Psoas muscle (tissue), 8 donors: Measurements from ENCODE around the gene CNNM4. TPM values are rescaled to one million over a fixed set of nuclear protein-coding genes. Genes with fewer than 3 reads are reported as not detected.
A peak's percentile ranks its signal among the peaks of the same experiment; 100 is the strongest.

Experiments
- ATAC-seq, 4 donors: fragments of 200-7000 bp; cut with Tn5 transposase; one replicate each; pipeline ENCODE4 v1.9.1; 2020; ENCODE audit warnings: moderate library complexity in 3 of 4, mild to moderate bottlenecking in 2 of 4
- DNase-seq, 2 donors: peaks; one replicate each; pipeline ENCODE4 v3.0.0-alpha.2; 2020
- H3K27ac ChIP-seq: fragments of 200-600 bp; one replicate; pipeline ENCODE4 v1.8.0; 2022
- H3K27me3 ChIP-seq, 3 donors: fragments of 200-600 bp in 1 of 3; one replicate each; pipeline versions ENCODE4 v1.6.1 to v1.8.0; 2013 to 2022; ENCODE audit warnings: low read length in 2 of 3, mild to moderate bottlenecking in 2 of 3, moderate library complexity in 1 of 3; ENCODE audit not compliant: insufficient read depth in 3 of 3
- H3K36me3 ChIP-seq, 2 donors: fragments of 200-600 bp in 1 of 2; one replicate each; pipeline versions ENCODE4 v1.6.1 to v1.8.0; 2013 to 2022; ENCODE audit warnings: low read depth in 1 of 2, mild to moderate bottlenecking in 1 of 2, moderate library complexity in 1 of 2; ENCODE audit not compliant: insufficient read depth in 1 of 2
- H3K4me1 ChIP-seq: fragments of 200-600 bp; one replicate; pipeline ENCODE4 v1.8.0; 2022
- H3K4me3 ChIP-seq: fragments of 200-600 bp; one replicate; pipeline ENCODE4 v1.8.0; 2022; ENCODE audit warnings: mild to moderate bottlenecking
- H3K9me3 ChIP-seq: fragments of 200-600 bp; one replicate; pipeline ENCODE4 v1.8.0; 2022
- WGBS, 3 donors: extraction: QIAGEN DNeasy Blood & Tissue Kit; methylation state at CpG; one replicate each; pipeline versions ENCODE4 v1.1.6 to v1.1.7; 2013; 5-methylcytosine and 5-hydroxymethylcytosine counted together
- intact Hi-C, 2 donors: fragments of 100-400 bp; cut with DNase I; formaldehyde crosslinking; loops; one replicate each; pipeline versions ENCODE4 v1.11.0 to v1.14.2; 2022
- polyA plus RNA-seq, 3 donors: library from polyadenylated mRNA; stranded (reverse); fragments of 200-250 nt; gene quantifications; one replicate each; pipeline ENCODE4 v1.2.3, GENCODE V29; 2013
- total RNA-seq, 4 donors: library from RNA; stranded (reverse); fragmentation: NEBNext Ultra II Directional in 2 of 4; extraction: Animal tissue kit (Norgen Biotek cat#: 25700) in 2 of 4; gene quantifications; one replicate each; pipeline versions ENCODE4 v1.2.1 to v1.2.4, GENCODE V29; 2021 to 2023
- TF ChIP-seq, protein P1 (sequence below): fragments of 200-600 bp; IDR thresholded peaks from one replicate; pipeline ENCODE4 v1.8.0; 2022; ENCODE audit warnings: antibody characterized with exemption
- donor health status: healthy with polysubstance abuse.
- donor health status: DM: no; HTN: no; CAD: no; lungs with moderate emphysema.
- donor health status: Bipolar disorder and iron deficiency.
- donor health status: healthy.
- donor health status: DM: yes; HTN: yes; CAD: no.
- donor health status: DM: no; HTN: no; CAD: no.
- donor health status: DM: no; HTN: no; CAD: no.
- donor health status: DM: yes; HTN: yes; CAD: no.

The CNNM4 gene
- total and polyA plus RNA-seq, 7 donors = 2.7 to 28.8 (median 12.2) TPM

- Histone ChIP-seq H3K4me1 (peaks cover 10% of the 10 kb centered on the region), H3K9me3 (no peaks in the 10 kb centered on the region), H3K27me3 (no peaks in the 10 kb centered on the region), H3K4me3 (no peak overlapping the region), H3K27ac (no peak overlapping the region), H3K36me3 (peaks cover 0 to 57% of the 10 kb centered on the region in 2 donors)
- TF ChIP-seq, protein P1, sequence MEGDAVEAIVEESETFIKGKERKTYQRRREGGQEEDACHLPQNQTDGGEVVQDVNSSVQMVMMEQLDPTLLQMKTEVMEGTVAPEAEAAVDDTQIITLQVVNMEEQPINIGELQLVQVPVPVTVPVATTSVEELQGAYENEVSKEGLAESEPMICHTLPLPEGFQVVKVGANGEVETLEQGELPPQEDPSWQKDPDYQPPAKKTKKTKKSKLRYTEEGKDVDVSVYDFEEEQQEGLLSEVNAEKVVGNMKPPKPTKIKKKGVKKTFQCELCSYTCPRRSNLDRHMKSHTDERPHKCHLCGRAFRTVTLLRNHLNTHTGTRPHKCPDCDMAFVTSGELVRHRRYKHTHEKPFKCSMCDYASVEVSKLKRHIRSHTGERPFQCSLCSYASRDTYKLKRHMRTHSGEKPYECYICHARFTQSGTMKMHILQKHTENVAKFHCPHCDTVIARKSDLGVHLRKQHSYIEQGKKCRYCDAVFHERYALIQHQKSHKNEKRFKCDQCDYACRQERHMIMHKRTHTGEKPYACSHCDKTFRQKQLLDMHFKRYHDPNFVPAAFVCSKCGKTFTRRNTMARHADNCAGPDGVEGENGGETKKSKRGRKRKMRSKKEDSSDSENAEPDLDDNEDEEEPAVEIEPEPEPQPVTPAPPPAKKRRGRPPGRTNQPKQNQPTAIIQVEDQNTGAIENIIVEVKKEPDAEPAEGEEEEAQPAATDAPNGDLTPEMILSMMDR = no peak
- WGBS, 3 donors = 83 to 86% (median 83%) methylated on average over 21 to 23 of the region's 23 CpGs
- ATAC-seq (no peak), DNase-seq (peak in 1 of 2 donors; percentile 39)
- intact Hi-C loops = no loop called here
These were observed 38.3 kb downstream of the CNNM4 start for GRCh38 chr2:96798733-96799622.

GRCh38 chr2:96799623-96799935, 38.9 kb downstream of the CNNM4 start:
- 60 to 80% (median 65%) methylated on average over 8 of the region's 8 CpGs for whole genome bisulfite sequencing, 3 donors
- ATAC-seq (no peak), DNase-seq (peak in 1 of 2 donors; percentile 28)
- peaks cover 8% of the 10 kb centered on the region for H3K4me1 ChIP-seq
- H3K27me3 ChIP-seq = no peaks in the 10 kb centered on the region
- no peak overlapping the region for H3K4me3 ChIP-seq
- peaks cover 0 to 59% of the 10 kb centered on the region in 2 donors for H3K36me3 ChIP-seq
- peak overlapping the region; percentile 80 for H3K27ac ChIP-seq
- TF ChIP-seq, protein P1 = no peak
- H3K9me3 ChIP-seq = no peaks in the 10 kb centered on the region
- intact Hi-C loops = no loop called here

GRCh38 chr2:96800061-96801004, 39.6 kb downstream of the CNNM4 start:
- H3K4me3 ChIP-seq = no peak overlapping the region
- WGBS, 3 donors = 81 to 88% (median 85%) methylated on average over 27 of the region's 27 CpGs
- H3K27ac ChIP-seq = peak overlapping the region; percentile 80
- DNase-seq = peak in 1 of 2 donors; percentile 44
- peaks cover 0 to 64% of the 10 kb centered on the region in 2 donors for H3K36me3 ChIP-seq
- no peaks in the 10 kb centered on the region for H3K27me3 ChIP-seq
- intact Hi-C loops = loop anchor here (2.0 to 5.0 kb wide), 2 partner anchors 38 to 63 kb away; no protein-coding TSS in a partner anchor
- ATAC-seq = peak in 3 of 4 donors; percentile 5 to 30 (median 6)
- H3K4me1 ChIP-seq = peaks cover 8% of the 10 kb centered on the region
- H3K9me3 ChIP-seq = no peaks in the 10 kb centered on the region
- TF ChIP-seq, protein P1 = no peak

GRCh38 chr2:96801005-96801785, 40.5 kb downstream of the CNNM4 start:
- no peak overlapping the region for H3K4me3 ChIP-seq
- WGBS, 3 donors = 38 to 44% (median 39%) methylated on average over 15 of the region's 15 CpGs
- intact Hi-C loops = loop anchor here (2.0 to 5.0 kb wide), 2 partner anchors 38 to 64 kb away; no protein-coding TSS in a partner anchor
- peak overlapping the region; percentile 80 for H3K27ac ChIP-seq
- TF ChIP-seq, protein P1 = peak; percentile 84
- peaks cover 8% of the 10 kb centered on the region for H3K4me1 ChIP-seq
- peak; percentile 77 to 92 for DNase-seq
- no peaks in the 10 kb centered on the region for H3K9me3 ChIP-seq
- peak; percentile 97 to 99 (median 98) for ATAC-seq
- no peaks in the 10 kb centered on the region for H3K27me3 ChIP-seq
- peaks cover 0 to 64% of the 10 kb centered on the region in 2 donors for H3K36me3 ChIP-seq
